Adipocyte (in vitro differentiated cells): ENCODE measurements around the gene TRIM23.
"Not testable (repeated sequence)": the region's sequence is repeated elsewhere in the genome, so short reads cannot be mapped to it uniquely, and the experiment has no call there.

Source experiments
- DNase-seq: peaks from one replicate; pipeline ENCODE4 v3.0.0-alpha.2; 2015; ENCODE audit warnings: low read depth
- H3K27me3 ChIP-seq: replicated peaks from 2 replicates; pipeline ENCODE4 v1.7.0; 2013; ENCODE audit warnings: mild to moderate bottlenecking, low read length, moderate library complexity; ENCODE audit not compliant: control insufficient read depth, insufficient read depth
- H3K36me3 ChIP-seq: 2 replicates; pipeline ENCODE4 v1.7.0; 2013; ENCODE audit warnings: low read length, mild to moderate bottlenecking, moderate library complexity; ENCODE audit not compliant: control insufficient read depth, insufficient read depth, severe bottlenecking
- H3K4me1 ChIP-seq: 2 replicates; pipeline ENCODE4 v1.7.0; 2013; ENCODE audit warnings: mild to moderate bottlenecking, low read length, moderate library complexity; ENCODE audit not compliant: control insufficient read depth, insufficient read depth
- H3K4me3 ChIP-seq: 2 replicates; pipeline ENCODE4 v1.7.0; 2013; ENCODE audit warnings: mild to moderate bottlenecking, low read length, moderate library complexity
- H3K9ac ChIP-seq: 2 replicates; pipeline ENCODE4 v1.7.0; 2013; ENCODE audit warnings: mild to moderate bottlenecking, low read length, moderate library complexity
- H3K9me3 ChIP-seq: 2 replicates; pipeline ENCODE4 v1.7.0; 2013; ENCODE audit warnings: mild to moderate bottlenecking, low read length, moderate library complexity; ENCODE audit not compliant: control insufficient read depth

TRIM23 gene

DNA sequence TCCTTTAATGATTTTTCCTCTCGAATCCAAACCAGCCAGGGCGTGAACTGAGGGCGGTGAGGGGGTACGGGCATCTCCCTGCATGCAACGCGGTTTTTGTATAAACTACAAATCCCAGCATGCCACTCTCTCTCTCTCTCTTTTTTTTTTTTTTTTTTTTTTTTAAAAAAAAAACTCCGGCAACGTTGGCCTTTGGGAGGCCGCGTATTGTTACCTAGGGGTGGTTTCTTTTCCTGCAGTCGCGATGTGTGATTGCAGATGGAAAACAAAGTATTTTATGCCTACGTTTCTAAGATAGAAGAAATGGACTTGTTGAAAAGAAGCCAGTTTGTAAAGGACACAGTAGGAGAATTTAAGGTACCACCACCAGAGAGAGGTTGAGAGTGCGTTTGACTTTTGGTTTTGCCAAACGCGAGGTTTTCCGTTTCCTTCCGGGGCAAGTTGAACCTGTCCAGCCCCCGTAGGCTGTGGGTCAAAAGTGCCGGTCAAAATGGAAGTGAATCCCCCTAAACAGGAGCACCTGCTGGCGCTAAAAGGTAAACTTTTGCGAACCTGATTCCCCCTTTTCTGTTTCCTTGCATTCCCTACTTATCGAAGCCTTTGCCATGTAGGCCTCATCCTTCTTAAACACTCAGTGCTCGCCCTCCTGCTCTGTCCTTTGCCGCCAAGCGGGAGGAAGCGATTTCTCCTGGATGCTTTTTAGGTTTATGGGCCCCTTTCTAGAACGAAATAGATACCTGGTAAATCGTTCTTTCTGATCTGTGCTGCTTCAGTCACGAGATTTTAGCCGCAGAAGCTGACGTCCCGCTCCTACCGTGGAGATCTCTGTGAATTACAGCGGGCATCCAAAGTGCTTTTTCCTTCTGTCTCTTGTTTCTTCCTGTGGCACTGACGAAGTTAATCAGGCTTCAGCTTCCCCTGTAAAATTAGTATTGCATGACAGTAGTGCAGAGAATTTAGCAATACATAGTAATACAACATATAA lies 730 bp upstream of the TRIM23 start, which contains the start of the genes SHLD3 and TRAPPC13:
Gene SHLD3, plus strand, starts transcription at position 457 of the 985 bp plus-strand sequence. CDS start 4,561 bp downstream, outside the sequence.
Gene TRAPPC13, plus strand, starts transcription at position 457 of the 985 bp plus-strand sequence. Its CDS starts 34 bp downstream, at position 491.
- peaks cover 9% of the 10 kb centered on the region for H3K36me3 ChIP-seq
- H3K27me3 ChIP-seq, result no peaks in the 10 kb centered on the region
- H3K9me3 ChIP-seq, result no peaks in the 10 kb centered on the region
- peaks cover 26% of the 10 kb centered on the region for H3K4me1 ChIP-seq
- H3K4me3 ChIP-seq, result peak within 1 kb of the TSS; percentile 97
- peak within 1 kb of the TSS; percentile 93 for H3K9ac ChIP-seq
- DNase-seq, result peak; percentile 94

DNA sequence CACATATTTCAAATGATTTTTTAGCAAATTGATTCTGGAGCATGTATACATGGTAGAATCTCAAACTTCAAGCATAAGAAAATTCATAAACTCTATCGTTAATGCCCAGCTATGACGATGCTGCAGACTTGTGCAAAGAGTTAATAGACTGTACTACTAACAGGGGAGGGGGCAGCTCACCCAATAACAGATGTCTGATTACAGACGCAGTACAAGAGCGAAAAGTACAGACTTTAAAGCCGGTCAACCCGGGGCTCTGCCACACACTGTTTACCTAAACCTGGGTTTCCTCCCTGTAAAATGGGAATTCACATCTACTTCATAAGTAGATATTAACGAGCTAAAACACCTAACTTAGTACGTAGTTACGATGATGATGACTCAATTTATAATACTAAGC lies 651 bp downstream of the TRIM23 start:
- Histone ChIP-seq H3K4me3 (peak overlapping the region; percentile 97), H3K9me3 (no peaks in the 10 kb centered on the region), H3K27me3 (no peaks in the 10 kb centered on the region), H3K36me3 (no peaks in the 10 kb centered on the region), H3K9ac (peak overlapping the region; percentile 93), H3K4me1 (peaks cover 27% of the 10 kb centered on the region)
- peak; percentile 16 for DNase-seq

DNA sequence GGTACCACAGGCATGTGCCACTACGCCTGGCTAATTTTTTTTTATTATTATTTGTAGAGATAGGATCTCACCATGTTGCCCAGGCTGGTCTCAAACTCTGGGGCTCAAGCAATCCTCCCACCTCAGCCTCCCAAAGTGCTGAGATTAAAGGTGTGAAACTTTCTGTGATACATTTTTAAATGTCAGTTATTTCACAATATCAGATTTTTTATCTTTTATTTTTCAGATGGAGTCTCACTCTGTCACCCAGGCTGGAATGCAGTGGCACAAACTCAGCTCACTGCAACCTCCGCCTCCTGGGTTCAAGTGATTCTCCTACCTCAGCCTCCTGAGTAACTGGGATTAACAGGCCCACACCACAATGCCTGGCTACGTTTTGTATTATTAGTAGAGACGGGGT lies 2.2 kb downstream of the TRIM23 start:
- H3K9me3 ChIP-seq, H3K4me3 ChIP-seq, H3K9ac ChIP-seq, DNase-seq, H3K27me3 ChIP-seq: not testable (repeated sequence)
- peaks cover 27% of the 10 kb centered on the region for H3K4me1 ChIP-seq
- H3K36me3 ChIP-seq, result peaks cover 13% of the 10 kb centered on the region

DNA sequence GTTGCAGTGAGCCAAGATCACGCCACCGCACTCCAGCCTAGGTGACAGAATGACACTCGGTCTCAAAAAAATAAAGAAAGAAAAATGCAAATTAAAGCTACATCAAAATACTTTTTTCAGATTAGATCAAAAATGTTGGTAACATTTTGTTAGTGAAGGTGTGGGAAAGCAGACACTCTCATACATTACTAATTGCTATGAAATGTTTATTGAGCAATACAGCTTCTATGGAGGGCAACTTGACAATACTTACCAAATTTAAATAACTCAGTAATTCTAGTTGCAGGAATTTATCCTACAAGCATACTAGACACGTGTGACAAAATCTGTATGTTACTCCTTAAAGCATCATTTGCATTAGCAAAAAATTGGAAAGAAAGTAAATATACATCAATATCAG lies 4.1 kb downstream of the TRIM23 start:
- H3K9ac ChIP-seq, result no peak overlapping the region
- peak; percentile 15 for DNase-seq
- no peaks in the 10 kb centered on the region for H3K9me3 ChIP-seq
- H3K36me3 ChIP-seq, result peaks cover 31% of the 10 kb centered on the region
- peaks cover 19% of the 10 kb centered on the region for H3K4me1 ChIP-seq
- no peaks in the 10 kb centered on the region for H3K27me3 ChIP-seq
- H3K4me3 ChIP-seq, result no peak overlapping the region

- peaks cover 93% of the 10 kb centered on the region for H3K36me3 ChIP-seq
- no peak overlapping the region for H3K4me3 ChIP-seq
- no peak for DNase-seq
- H3K9me3 ChIP-seq, result no peaks in the 10 kb centered on the region
- no peaks in the 10 kb centered on the region for H3K4me1 ChIP-seq
- H3K27me3 ChIP-seq, result no peaks in the 10 kb centered on the region
- H3K9ac ChIP-seq, result no peak overlapping the region
Observed at GRCh38 chr5:65612298-65612907, 11.7 kb downstream of the TRIM23 start.

DNA sequence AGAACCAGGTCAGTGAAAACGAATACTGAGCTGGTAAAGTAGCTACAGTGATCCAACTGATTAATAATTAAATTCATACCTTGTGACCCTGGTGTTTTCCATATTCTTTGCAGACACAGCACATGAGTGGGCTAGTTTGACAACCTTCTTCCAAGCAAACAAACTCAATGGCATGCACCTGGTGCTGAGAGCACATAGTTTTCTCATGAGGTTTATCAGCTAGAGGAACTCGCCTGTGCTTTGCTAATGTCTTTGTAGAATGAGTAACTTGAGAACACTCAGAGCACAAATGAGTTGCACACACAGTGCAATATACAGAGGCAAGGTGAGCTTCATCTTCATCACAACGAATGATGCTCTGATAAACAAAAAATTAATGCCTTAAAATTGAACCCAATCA lies 12.6 kb downstream of the TRIM23 start:
- Histone ChIP-seq H3K4me1 (no peaks in the 10 kb centered on the region), H3K4me3 (no peak overlapping the region), H3K9ac (no peak overlapping the region), H3K27me3 (no peaks in the 10 kb centered on the region), H3K9me3 (no peaks in the 10 kb centered on the region), H3K36me3 (peaks cover 93% of the 10 kb centered on the region)
- no peak for DNase-seq

DNA sequence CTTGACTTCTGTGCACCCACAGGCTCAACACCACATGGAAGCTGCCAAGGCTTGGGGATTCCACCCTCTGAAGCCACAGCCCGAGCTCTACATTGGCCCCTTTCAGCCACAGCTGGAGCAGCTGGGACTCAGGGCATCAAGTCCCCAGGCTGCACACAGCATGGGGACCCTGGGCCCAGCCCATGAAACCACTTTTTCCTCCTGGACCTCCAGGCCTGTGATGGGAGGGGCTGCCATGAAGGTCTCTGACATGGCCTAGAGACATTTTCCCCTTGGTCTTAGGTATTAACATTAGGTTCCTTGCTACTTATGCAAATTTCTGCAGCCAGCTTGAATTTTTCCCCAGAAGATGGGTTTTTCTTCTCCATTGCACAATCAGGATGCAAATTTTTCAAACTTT lies 22.4 kb downstream of the TRIM23 start:
- not testable (repeated sequence) for H3K4me3 ChIP-seq, H3K4me1 ChIP-seq, H3K9me3 ChIP-seq, DNase-seq, H3K9ac ChIP-seq, H3K27me3 ChIP-seq
- peaks cover 90% of the 10 kb centered on the region for H3K36me3 ChIP-seq

GRCh38 chr5:65588694-65589093 lies 35.4 kb downstream of the TRIM23 start:
- H3K36me3 ChIP-seq, result peaks cover 96% of the 10 kb centered on the region
- peak; percentile 7 for DNase-seq
- H3K4me1 ChIP-seq, result peaks cover 16% of the 10 kb centered on the region
- no peaks in the 10 kb centered on the region for H3K9me3 ChIP-seq
- no peak overlapping the region for H3K4me3 ChIP-seq
- no peaks in the 10 kb centered on the region for H3K27me3 ChIP-seq
- no peak overlapping the region for H3K9ac ChIP-seq

DNA sequence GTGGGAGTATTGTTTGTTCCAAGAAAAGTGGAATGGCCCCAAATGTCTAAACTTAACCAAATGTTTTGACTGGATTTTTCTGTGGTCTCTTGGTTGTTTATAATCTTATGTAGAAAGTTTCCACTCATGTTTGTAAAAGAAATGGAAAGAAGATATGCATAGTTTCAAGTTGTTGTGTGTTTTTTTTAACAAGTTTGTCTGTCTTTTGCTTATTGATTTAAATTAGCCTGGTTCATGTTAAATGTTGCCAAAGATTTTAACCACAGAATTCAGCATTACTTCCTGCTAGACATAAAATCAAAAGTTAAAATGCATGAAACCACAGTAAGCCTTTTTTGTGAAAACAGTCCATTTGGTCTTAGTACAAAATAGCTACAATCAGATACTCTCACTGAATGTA lies 47.0 kb downstream of the TRIM23 start:
- Histone ChIP-seq H3K9ac (no peak overlapping the region), H3K4me1 (no peaks in the 10 kb centered on the region), H3K36me3 (peaks cover 53% of the 10 kb centered on the region), H3K27me3 (no peaks in the 10 kb centered on the region), H3K4me3 (no peak overlapping the region), H3K9me3 (no peaks in the 10 kb centered on the region)
- peak; percentile 70 for DNase-seq

DNA sequence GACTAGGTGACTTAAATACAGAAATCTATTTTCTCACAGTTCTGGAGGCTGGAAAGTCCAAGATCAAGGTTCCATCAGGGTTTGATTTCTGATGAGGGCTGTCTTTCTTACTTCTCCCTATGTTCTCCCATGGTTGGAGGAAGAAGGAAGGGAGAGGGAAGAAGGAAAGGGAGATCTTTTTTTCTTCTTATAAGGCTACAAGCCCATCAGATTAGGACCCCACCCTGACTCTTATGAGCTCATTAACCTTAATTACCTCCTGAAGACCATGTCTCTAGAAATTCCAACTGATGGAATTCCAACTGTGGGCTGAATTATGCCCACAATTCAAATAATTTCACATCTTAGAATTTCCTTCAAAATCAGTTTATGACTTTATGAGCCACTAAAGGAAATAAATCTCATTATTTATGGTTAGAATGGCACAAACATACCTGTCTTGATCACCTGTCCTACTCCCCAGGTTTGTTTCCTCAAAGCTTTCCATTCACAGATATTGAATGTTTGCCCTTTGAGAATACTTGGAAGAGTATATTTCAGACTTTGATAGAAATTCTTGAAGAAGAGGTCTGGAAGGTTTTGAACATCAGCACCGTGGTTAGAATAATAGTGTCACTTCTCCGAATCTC lies 53.4 kb downstream of the TRIM23 start:
- no peak overlapping the region for H3K9ac ChIP-seq
- H3K4me3 ChIP-seq, result no peak overlapping the region
- H3K4me1 ChIP-seq, result peaks cover 7% of the 10 kb centered on the region
- no peak for DNase-seq
- no peaks in the 10 kb centered on the region for H3K27me3 ChIP-seq
- no peaks in the 10 kb centered on the region for H3K9me3 ChIP-seq
- H3K36me3 ChIP-seq, result peaks cover 32% of the 10 kb centered on the region

DNA sequence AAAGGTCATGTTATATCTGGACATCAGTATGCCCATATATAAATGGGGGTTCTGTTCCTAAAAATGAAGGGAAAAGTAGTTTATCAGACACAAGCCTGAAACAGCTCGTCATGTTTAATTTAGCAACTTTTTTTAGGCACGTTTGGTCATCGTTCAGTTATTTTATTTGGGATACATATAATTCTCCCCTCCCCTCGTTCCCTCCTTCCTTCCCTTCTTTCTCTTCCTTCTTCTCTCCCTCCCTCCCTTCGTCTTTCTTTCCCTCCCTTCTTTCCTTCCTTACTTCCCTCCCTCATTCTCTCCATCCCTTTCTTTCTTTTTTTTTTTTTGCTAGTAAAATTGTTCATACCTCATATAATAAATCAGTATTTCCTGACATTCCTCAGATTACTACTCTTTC lies 57.6 kb downstream of the TRIM23 start:
- H3K9ac ChIP-seq, result no peak overlapping the region
- peaks cover 28% of the 10 kb centered on the region for H3K4me1 ChIP-seq
- H3K27me3 ChIP-seq, result no peaks in the 10 kb centered on the region
- H3K9me3 ChIP-seq, result no peaks in the 10 kb centered on the region
- H3K4me3 ChIP-seq, result no peak overlapping the region
- DNase-seq, result no peak
- peaks cover 17% of the 10 kb centered on the region for H3K36me3 ChIP-seq
